Mucosa of descending colon (tissue), 3 donors: Measurements from ENCODE around the gene TMCO4. TPM values are rescaled to one million over a fixed set of nuclear protein-coding genes. Genes with fewer than 3 reads are reported as not detected.
"Not testable (repeated sequence)": the region's sequence is repeated elsewhere in the genome, so short reads cannot be mapped to it uniquely, and the experiment has no call there.

Source experiments
- ATAC-seq: fragments of 200-7000 bp; cut with Tn5 transposase; one replicate; pipeline ENCODE4 v1.9.1; 2020; ENCODE audit warnings: mild to moderate bottlenecking, moderate library complexity
- DNase-seq, 3 donors: peaks; one replicate each; pipeline ENCODE4 v3.0.0-alpha.2; 2020
- H3K36me3 ChIP-seq: fragments of 200-600 bp; one replicate; pipeline ENCODE4 v1.8.0; 2021; ENCODE audit warnings: low read depth, mild to moderate bottlenecking
- H3K4me1 ChIP-seq: fragments of 200-600 bp; one replicate; pipeline ENCODE4 v1.8.0; 2021; ENCODE audit warnings: low read depth, mild to moderate bottlenecking
- H3K4me3 ChIP-seq: fragments of 200-600 bp; one replicate; pipeline ENCODE4 v1.8.0; 2021; ENCODE audit warnings: mild to moderate bottlenecking
- H3K9me3 ChIP-seq: fragments of 200-600 bp; one replicate; pipeline ENCODE4 v1.8.0; 2021; ENCODE audit warnings: mild to moderate bottlenecking
- intact Hi-C, 2 donors: fragments of 100-400 bp; cut with DNase I in 1 of 2; cut with micrococcal nuclease in 1 of 2; formaldehyde crosslinking; loops; one replicate each; pipeline versions ENCODE4 v1.11.0 to v1.11.1; 2022; cut with DNase I, micrococcal nuclease
- long read RNA-seq, 2 donors: library from polyadenylated mRNA; unstranded; transcript quantifications; one replicate each; pipeline ENCODE4 v2.0.0, GENCODE V29; 2019 to 2021
- total RNA-seq, 3 donors: library from RNA; stranded (reverse); fragmentation: NEBNext Ultra II Directional in 2 of 3; extraction: Animal tissue kit (Norgen Biotek cat#: 25700) in 2 of 3; gene quantifications; one replicate each; pipeline versions ENCODE4 v1.2.1 to v1.2.4, GENCODE V29; 2021 to 2023
- TF ChIP-seq, protein P1 (sequence below): fragments of 200-600 bp; IDR thresholded peaks from one replicate; pipeline ENCODE4 v1.8.0; 2022; ENCODE audit warnings: antibody characterized with exemption, mild to moderate bottlenecking
- donor health status: DM: no; HTN: no; CAD: no; lungs with moderate emphysema.
- donor health status: DM: no; HTN: no; CAD: no.
- donor health status: DM: no; HTN: yes; CAD: no.

Gene TMCO4
- 10 to 100 TPM; 27.9 to 42.8 (median 31.9) TPM for total RNA-seq
- long read RNA-seq, donor 1, partial matches to known transcripts = 9 of 63 reads
- long read RNA-seq, donor 1, other reads (novel, unspliced or antisense) = 50 of 63 reads
- long read RNA-seq, donor 2, partial matches to known transcripts = 11 of 33 reads
- long read RNA-seq, donor 2, other reads (novel, unspliced or antisense) = 19 of 33 reads

DNA sequence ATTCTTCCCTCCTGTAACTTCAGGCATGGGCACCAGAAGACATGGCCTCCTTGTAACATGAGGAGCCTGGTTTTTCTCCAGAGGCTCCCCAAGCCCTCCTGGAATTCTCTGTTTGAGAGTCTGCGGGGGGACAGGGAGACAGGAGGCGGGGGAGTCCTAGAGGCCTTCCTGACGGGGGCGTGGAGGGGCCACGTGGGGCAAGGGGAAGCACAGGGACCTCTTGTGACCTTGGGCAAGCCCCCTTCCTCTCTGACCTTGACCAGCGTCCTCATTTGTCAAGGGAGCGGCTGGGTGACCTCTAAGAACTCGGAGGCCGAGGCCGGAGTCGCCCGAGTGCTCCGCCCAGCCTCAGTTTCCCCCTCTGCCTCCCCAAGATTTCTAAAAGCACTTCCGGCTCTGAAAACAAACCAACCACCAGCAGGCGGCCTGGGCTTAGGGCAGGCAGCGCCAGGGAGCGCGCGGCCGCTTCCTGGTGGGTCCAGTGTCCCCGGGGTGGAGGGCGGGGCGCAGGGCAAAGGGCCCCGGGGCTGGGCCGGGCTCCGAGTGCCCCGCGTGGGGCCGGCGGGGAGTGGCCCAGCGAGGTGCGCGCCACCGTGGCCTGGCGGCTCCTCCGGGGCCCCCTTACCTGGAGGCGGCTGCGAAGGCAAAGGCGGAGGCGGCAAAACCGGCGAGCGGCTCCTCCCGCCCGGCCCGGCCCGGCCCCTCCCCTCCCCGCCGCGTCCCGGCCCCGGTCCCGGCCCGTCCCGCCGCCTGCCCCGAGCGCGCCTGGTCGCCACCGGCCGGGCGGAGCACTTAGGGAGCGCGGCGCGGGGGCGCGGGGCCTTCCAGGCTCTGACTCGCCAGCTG, at the start of gene TMCO4:
TMCO4 (minus strand) TSS at position 687 of the 846 bp plus-strand sequence. CDS start 19,158 bp downstream, outside the sequence.
- peak within 1 kb of the TSS; percentile 38 for H3K4me3 ChIP-seq
- TF ChIP-seq, protein P1, sequence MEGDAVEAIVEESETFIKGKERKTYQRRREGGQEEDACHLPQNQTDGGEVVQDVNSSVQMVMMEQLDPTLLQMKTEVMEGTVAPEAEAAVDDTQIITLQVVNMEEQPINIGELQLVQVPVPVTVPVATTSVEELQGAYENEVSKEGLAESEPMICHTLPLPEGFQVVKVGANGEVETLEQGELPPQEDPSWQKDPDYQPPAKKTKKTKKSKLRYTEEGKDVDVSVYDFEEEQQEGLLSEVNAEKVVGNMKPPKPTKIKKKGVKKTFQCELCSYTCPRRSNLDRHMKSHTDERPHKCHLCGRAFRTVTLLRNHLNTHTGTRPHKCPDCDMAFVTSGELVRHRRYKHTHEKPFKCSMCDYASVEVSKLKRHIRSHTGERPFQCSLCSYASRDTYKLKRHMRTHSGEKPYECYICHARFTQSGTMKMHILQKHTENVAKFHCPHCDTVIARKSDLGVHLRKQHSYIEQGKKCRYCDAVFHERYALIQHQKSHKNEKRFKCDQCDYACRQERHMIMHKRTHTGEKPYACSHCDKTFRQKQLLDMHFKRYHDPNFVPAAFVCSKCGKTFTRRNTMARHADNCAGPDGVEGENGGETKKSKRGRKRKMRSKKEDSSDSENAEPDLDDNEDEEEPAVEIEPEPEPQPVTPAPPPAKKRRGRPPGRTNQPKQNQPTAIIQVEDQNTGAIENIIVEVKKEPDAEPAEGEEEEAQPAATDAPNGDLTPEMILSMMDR = no peak
- peak; percentile 95 for ATAC-seq
- no peaks in the 10 kb centered on the region for H3K36me3 ChIP-seq
- H3K9me3 ChIP-seq = no peaks in the 10 kb centered on the region
- H3K4me1 ChIP-seq = peaks cover 4% of the 10 kb centered on the region
- intact Hi-C loops = no loop called here
- DNase-seq = peak; percentile 90 to 94 (median 91)

DNA sequence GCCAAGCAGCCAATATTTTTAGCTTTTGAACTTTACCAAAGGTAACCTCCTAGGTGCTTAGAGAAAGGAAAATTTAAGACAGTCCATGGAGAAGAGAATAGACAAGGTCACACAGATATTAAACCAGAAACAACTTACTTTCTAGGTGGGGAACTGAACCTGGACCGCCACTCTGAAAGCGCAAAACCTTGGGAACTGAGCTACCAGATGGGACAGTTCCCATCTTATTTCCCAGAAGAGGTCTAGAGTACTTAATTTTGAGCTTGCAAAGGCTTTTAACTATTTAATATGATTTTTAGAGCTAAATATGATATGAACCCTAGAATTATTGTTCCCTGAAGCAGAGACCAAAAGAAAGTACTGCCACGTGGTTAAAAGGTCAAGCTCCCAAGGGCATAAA, 49.6 kb upstream of the TMCO4 start:
- H3K9me3 ChIP-seq, H3K4me1 ChIP-seq, intact Hi-C loops, ATAC-seq, DNase-seq, H3K4me3 ChIP-seq, H3K36me3 ChIP-seq: not testable (repeated sequence)

DNA sequence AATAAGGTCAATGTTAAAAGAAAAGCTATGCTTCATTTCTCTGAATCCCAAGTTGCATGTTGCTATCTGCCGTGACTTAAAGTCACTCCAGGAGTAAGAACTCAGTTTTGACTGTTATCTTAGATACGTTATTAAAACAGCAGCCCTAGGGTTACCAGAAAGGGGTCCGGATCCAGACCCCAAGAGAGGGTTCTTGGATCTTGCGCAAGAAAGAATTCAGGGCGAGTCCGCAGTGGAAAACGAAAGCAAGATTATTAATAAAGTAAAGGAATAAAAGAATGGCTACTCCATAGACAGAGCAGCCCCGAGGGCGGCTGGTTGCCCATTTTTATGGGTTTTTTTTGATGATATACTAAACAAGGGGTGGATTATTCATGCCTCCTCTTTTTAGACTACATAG, 47.6 kb upstream of the TMCO4 start:
- H3K36me3 ChIP-seq, H3K4me1 ChIP-seq, ATAC-seq, intact Hi-C loops, H3K4me3 ChIP-seq, DNase-seq, H3K9me3 ChIP-seq: not testable (repeated sequence)

DNA sequence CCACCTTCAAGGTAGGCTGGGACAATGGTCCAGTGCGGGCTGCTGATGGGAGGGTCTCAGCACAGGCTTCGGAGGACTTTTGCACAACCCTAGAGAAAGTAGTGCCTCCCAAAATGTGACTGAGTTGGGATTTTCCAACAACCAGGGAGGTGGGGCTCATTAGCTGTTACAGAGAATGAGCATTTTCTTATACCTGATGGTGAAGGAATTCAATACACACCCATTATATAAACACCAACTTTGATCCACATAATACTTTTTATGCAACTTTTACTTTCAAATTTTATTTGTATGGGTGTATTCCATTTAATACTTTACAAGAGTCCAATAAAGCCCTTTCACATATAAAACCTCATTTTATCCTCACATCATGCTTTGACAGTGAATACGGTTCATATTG, 46.6 kb upstream of the TMCO4 start:
- ATAC-seq = peak; percentile 85
- TF ChIP-seq, protein P1 = no peak
- intact Hi-C loops = no loop called here
- peaks cover 10% of the 10 kb centered on the region for H3K4me1 ChIP-seq
- no peak overlapping the region for H3K4me3 ChIP-seq
- DNase-seq = peak in 1 of 3 donors; percentile 36
- no peaks in the 10 kb centered on the region for H3K9me3 ChIP-seq
- no peaks in the 10 kb centered on the region for H3K36me3 ChIP-seq

DNA sequence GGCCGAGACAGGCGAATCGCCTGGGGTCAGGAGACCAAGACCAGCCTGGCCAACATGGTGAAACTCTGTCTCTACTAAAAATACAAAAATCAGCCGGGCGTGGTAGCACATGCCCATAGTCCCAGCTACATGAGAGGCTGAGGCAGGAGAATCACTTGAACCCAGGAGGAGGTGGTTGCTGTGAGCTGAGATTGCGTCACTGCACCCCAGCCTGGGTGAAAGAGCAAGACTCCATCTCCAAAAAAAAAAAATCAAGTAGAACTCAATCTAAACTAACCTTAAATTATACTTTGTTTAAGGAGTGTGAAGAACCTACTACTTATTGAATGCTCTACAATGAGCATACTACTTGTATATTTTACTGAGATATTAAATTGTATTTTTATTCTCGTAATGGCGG, 45.8 kb upstream of the TMCO4 start:
- TF ChIP-seq, protein P1 = no peak
- no peak for DNase-seq
- intact Hi-C loops = no loop called here
- Histone ChIP-seq H3K4me3 (no peak overlapping the region), H3K9me3 (no peaks in the 10 kb centered on the region), H3K4me1 (peaks cover 10% of the 10 kb centered on the region), H3K36me3 (no peaks in the 10 kb centered on the region)
- ATAC-seq = no peak

GRCh38 chr1:19844731-19845495, 45.2 kb upstream of the TMCO4 start:
- intact Hi-C loops = no loop called here
- H3K36me3 ChIP-seq = no peaks in the 10 kb centered on the region
- DNase-seq = no peak

More at GRCh38 chr1:19844731-19845495, 45.2 kb upstream of the TMCO4 start:
- Histone ChIP-seq H3K4me3 (no peak overlapping the region), H3K4me1 (peaks cover 10% of the 10 kb centered on the region), H3K9me3 (no peaks in the 10 kb centered on the region)
- ATAC-seq = peak; percentile 25
- TF ChIP-seq, protein P1 = no peak
